ENCODE data around the gene ALOX15B.

- TF ChIP-seq BACH1 (IDR thresholded peaks at IDR 0.05; ENCODE audit: borderline replicate concordance) = no peak
- TF ChIP-seq ELK1 (IDR thresholded peaks at IDR 0.05; ENCODE audit: low read depth, low read length) = no peak
- TF ChIP-seq ZNF384 (IDR thresholded peaks at IDR 0.05; ENCODE audit: borderline replicate concordance, low read depth, low read length) = no peak
- no peak for TF ChIP-seq CTCF (IDR thresholded peaks at IDR 0.05 in 2 of 3, conservative IDR thresholded peaks at IDR 0.05 in 1 of 3; ENCODE audit: control insufficient read depth in 2 of 3, extremely low read depth in 1 of 3, insufficient read depth in 1 of 3, low read depth in 3 of 3, low read length in 3 of 3)
- TF ChIP-seq EP300 (IDR thresholded peaks at IDR 0.05; ENCODE audit: borderline replicate concordance in 1 of 2, control insufficient read depth in 1 of 2, low read depth in 2 of 2, low read length in 2 of 2) = no peak
- TF ChIP-seq ZZZ3 (IDR thresholded peaks at IDR 0.05; ENCODE audit: control insufficient read depth, insufficient read length, low read depth) = no peak
- no peak for TF ChIP-seq ZNF207 (IDR thresholded peaks at IDR 0.05; ENCODE audit: borderline replicate concordance)
- TF ChIP-seq, protein P1, sequence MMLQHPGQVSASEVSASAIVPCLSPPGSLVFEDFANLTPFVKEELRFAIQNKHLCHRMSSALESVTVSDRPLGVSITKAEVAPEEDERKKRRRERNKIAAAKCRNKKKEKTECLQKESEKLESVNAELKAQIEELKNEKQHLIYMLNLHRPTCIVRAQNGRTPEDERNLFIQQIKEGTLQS (IDR thresholded peaks at IDR 0.05; ENCODE audit: borderline replicate concordance, extremely low read depth, low read depth, low read length) = no peak
- TF ChIP-seq JUND (IDR thresholded peaks at IDR 0.05; ENCODE audit: low read depth, low read length) = no peak
- TF ChIP-seq POLR2A (IDR thresholded peaks at IDR 0.05; ENCODE audit: low read depth, low read length) = no peak
These were observed 48.5 kb downstream of the ALOX15B start, which contains the start of gene ALOX12B for GRCh38 chr17:8087075-8087951.
